ENCODE results near the gene SAT1.

GRCh38 chrX:23787745-23788118 lies 4.8 kb downstream of the SAT1 start:
- no peak for TF ChIP-seq CTCF (conservative IDR thresholded peaks at IDR 0.05; ENCODE audit: low read length)
- no peak for TF ChIP-seq EZH2phosphoT487 (IDR thresholded peaks at IDR 0.05; ENCODE audit: borderline replicate concordance)
